Measurements from ENCODE around the gene CEND1.

The CEND1 gene

DNA sequence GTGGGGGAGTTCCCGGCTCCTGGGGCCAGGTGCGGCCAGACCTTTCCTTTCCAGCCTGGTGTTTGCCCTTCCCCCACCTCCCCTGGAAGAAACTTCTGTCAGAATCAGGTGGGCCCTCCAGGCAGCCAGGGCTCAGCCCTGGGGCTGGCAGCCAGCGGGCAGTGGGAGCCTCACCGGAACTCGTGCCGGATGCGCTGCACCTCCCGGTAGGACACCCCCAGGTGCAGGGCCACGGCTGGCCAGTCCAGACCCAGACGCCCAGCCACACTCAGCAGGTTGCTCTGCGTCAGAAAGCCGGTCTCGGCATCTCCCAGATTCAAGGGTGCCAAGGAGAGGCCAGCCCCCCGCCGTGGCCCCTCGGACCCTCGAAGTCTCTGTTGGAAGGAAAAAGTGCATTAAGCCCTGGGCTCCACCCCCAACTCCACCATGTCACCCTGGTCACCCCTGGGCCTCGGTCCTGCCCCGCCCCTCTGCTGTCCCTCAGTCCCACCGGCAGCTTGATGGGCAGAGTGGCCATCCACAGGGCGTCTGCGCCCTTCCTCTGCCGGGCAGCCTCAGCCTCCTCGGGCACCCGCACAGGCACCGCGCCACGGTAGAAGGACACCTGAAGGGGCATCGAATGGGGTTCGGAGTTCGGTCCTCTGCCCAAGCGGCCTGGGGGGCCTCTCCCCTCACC, 9.9 kb upstream of the CEND1 start:
- no peak overlapping the region for H3K27ac Mint-ChIP-seq
- no peaks in the 10 kb centered on the region for H3K27me3 Mint-ChIP-seq
- H3K4me3 Mint-ChIP-seq: no peak overlapping the region
- DNase-seq (ENCODE audit: low spot score in 2 of 2): no peak
- peaks cover 12% of the 10 kb centered on the region for H3K4me1 Mint-ChIP-seq
- H3K9me3 Mint-ChIP-seq: no peaks in the 10 kb centered on the region
- peaks cover 4% of the 10 kb centered on the region for H3K36me3 Mint-ChIP-seq
- no peak for ATAC-seq (ENCODE audit: low read depth)

DNA sequence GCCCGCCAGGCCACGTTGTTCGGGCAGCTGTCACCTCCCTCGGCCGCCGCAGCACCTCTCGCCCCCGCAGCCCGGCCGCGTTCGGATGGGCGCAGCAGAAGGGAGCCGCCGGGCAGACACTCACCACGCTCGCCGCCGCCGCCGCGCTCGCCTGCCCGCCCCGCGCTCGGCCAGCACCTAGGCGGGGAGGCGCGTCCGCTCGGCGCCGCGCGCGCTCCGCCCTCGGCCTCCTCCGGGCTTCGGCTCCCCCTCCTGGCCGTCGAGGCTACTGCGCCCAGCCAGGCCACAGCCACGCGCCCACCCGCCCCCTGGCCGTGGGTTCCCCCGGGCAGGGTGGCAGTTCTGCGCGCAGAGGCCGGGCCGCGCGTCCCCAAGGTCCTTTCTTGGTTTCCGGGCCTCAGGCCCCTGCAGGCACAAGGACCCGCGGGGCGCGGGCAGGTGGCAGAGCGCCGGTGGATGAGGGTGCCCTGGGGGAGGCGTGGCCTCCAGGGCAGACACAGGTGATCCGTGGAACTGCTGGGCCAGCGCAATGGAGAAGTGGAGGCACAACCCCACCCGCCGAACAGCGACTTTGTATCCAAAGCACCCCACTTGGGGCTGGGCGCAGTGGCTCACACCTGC, 8.3 kb upstream of the CEND1 start, which contains the start of gene SLC25A22:
Gene SLC25A22 (minus strand): TSS at position 189 of the 621 bp plus-strand sequence. CDS start 3,275 bp downstream, outside the sequence.
- no peaks in the 10 kb centered on the region for H3K9me3 Mint-ChIP-seq

DNA sequence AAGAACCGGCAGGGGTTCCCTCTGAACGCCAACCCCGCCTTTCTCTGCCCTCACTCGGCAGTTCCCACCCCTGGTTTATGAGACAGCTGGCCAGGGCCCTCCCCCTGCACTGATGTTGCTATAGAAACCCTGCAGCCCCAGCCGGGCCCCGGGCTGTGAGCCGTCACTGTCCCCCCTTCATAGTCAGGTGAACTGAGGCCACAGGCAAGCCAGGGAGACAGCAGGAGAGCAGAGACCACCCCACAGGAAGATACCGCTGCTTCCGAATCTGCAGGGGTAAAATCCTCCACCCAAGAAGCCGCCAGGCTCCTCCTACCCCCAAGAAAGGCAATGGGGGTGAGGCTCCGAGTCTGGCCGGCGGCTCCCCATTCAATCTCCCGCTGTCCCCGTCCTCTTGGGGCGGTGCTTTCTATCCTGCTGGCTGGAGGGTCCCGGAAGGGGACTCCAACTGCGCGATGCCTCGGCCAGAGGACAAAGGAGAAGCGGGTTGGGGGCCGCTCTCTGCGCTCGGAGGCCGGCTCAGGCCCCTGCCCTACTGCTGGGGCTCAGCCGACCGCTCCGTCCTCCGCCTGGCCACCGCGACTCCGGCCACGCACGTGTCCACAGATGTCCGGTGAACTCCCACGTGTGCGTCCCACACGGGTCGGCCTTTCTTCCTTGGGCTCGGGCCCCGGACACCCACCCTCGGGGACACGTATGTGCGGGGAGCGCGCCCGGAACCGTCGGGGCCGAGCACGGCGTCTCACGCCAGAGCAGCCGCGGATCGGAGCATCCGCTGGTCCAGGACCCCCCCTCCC, 7.6 kb upstream of the CEND1 start:
- Mint-ChIP-seq H3K9me3 (no peaks in the 10 kb centered on the region), H3K27me3 (no peaks in the 10 kb centered on the region), H3K4me1 (peaks cover 7% of the 10 kb centered on the region), H3K36me3 (peaks cover 7% of the 10 kb centered on the region), H3K27ac (peak overlapping the region; percentile 89), H3K4me3 (peak overlapping the region; percentile 98)
- peak; percentile 75 to 84 for DNase-seq (ENCODE audit: low spot score in 2 of 2)
- ATAC-seq (ENCODE audit: low read depth): peak; percentile 59

More for the DNA sequence above, 8.3 kb upstream of the CEND1 start, which contains the start of gene SLC25A22:
- Mint-ChIP-seq H3K36me3 (peaks cover 4% of the 10 kb centered on the region), H3K4me1 (peaks cover 7% of the 10 kb centered on the region), H3K4me3 (peak within 1 kb of the TSS; percentile 98), H3K27me3 (no peaks in the 10 kb centered on the region), H3K27ac (peak within 1 kb of the TSS; percentile 89)
- ATAC-seq (ENCODE audit: low read depth) (peak; percentile 66), DNase-seq (ENCODE audit: low spot score in 2 of 2) (peak; percentile 92 to 97)

GRCh38 chr11:796565-797295, 6.8 kb upstream of the CEND1 start:
- ATAC-seq (ENCODE audit: low read depth): no peak
- no peak for DNase-seq (ENCODE audit: low spot score in 2 of 2)
- Mint-ChIP-seq H3K4me1 (peaks cover 7% of the 10 kb centered on the region), H3K27me3 (no peaks in the 10 kb centered on the region), H3K27ac (peak overlapping the region; percentile 89), H3K4me3 (peak overlapping the region; percentile 98), H3K9me3 (no peaks in the 10 kb centered on the region), H3K36me3 (peaks cover 9% of the 10 kb centered on the region)

GRCh38 chr11:795634-796564, 6.0 kb upstream of the CEND1 start:
- no peaks in the 10 kb centered on the region for H3K9me3 Mint-ChIP-seq
- DNase-seq (ENCODE audit: low spot score in 2 of 2): peak; percentile 53 to 64
- H3K27me3 Mint-ChIP-seq: no peaks in the 10 kb centered on the region
- H3K4me1 Mint-ChIP-seq: peaks cover 7% of the 10 kb centered on the region
- ATAC-seq (ENCODE audit: low read depth): peak; percentile 47
- peak overlapping the region; percentile 89 for H3K27ac Mint-ChIP-seq
- peaks cover 10% of the 10 kb centered on the region for H3K36me3 Mint-ChIP-seq
- H3K4me3 Mint-ChIP-seq: peak overlapping the region; percentile 98

- no peak for DNase-seq (ENCODE audit: low spot score in 2 of 2)
- ATAC-seq (ENCODE audit: low read depth): no peak
- peak overlapping the region; percentile 98 for H3K4me3 Mint-ChIP-seq
- peaks cover 7% of the 10 kb centered on the region for H3K4me1 Mint-ChIP-seq
- H3K27ac Mint-ChIP-seq: no peak overlapping the region
- H3K27me3 Mint-ChIP-seq: no peaks in the 10 kb centered on the region
- H3K36me3 Mint-ChIP-seq: peaks cover 12% of the 10 kb centered on the region
- no peaks in the 10 kb centered on the region for H3K9me3 Mint-ChIP-seq
Measured at GRCh38 chr11:794766-795633, 5.1 kb upstream of the CEND1 start.

- ATAC-seq (ENCODE audit: low read depth) (no peak), DNase-seq (ENCODE audit: low spot score in 2 of 2) (no peak)
- Mint-ChIP-seq H3K4me3 (peak overlapping the region; percentile 27), H3K27me3 (no peaks in the 10 kb centered on the region), H3K27ac (no peak overlapping the region), H3K36me3 (peaks cover 12% of the 10 kb centered on the region), H3K9me3 (no peaks in the 10 kb centered on the region), H3K4me1 (peaks cover 7% of the 10 kb centered on the region)
Measured at GRCh38 chr11:794013-794765, 4.3 kb upstream of the CEND1 start.

- Mint-ChIP-seq H3K27me3 (peaks cover 2% of the 10 kb centered on the region), H3K4me1 (peaks cover 7% of the 10 kb centered on the region), H3K27ac (no peak overlapping the region), H3K4me3 (no peak overlapping the region), H3K36me3 (peaks cover 12% of the 10 kb centered on the region), H3K9me3 (no peaks in the 10 kb centered on the region)
- DNase-seq (ENCODE audit: low spot score in 2 of 2) (no peak), ATAC-seq (ENCODE audit: low read depth) (no peak)
Measured at GRCh38 chr11:793556-793955, 3.7 kb upstream of the CEND1 start.

- H3K27me3 Mint-ChIP-seq: peaks cover 2% of the 10 kb centered on the region
- DNase-seq (ENCODE audit: low spot score in 2 of 2) (no peak), ATAC-seq (ENCODE audit: low read depth) (no peak)
- no peak overlapping the region for H3K4me3 Mint-ChIP-seq
- H3K4me1 Mint-ChIP-seq: peaks cover 7% of the 10 kb centered on the region
- H3K9me3 Mint-ChIP-seq: no peaks in the 10 kb centered on the region
- peaks cover 12% of the 10 kb centered on the region for H3K36me3 Mint-ChIP-seq
- H3K27ac Mint-ChIP-seq: no peak overlapping the region
Measured at GRCh38 chr11:792873-793272, 3.0 kb upstream of the CEND1 start.

GRCh38 chr11:792535-792821, 2.6 kb upstream of the CEND1 start:
- Mint-ChIP-seq H3K36me3 (peaks cover 12% of the 10 kb centered on the region), H3K4me1 (peaks cover 7% of the 10 kb centered on the region), H3K4me3 (no peak overlapping the region), H3K9me3 (no peaks in the 10 kb centered on the region), H3K27ac (no peak overlapping the region), H3K27me3 (peaks cover 3% of the 10 kb centered on the region)
- ATAC-seq (ENCODE audit: low read depth) (no peak), DNase-seq (ENCODE audit: low spot score in 2 of 2) (no peak)

- Mint-ChIP-seq H3K27ac (no peak overlapping the region), H3K36me3 (peaks cover 12% of the 10 kb centered on the region), H3K4me3 (no peak overlapping the region), H3K27me3 (peaks cover 3% of the 10 kb centered on the region), H3K9me3 (no peaks in the 10 kb centered on the region), H3K4me1 (peaks cover 6% of the 10 kb centered on the region)
- DNase-seq (ENCODE audit: low spot score in 2 of 2) (no peak), ATAC-seq (ENCODE audit: low read depth) (no peak)
Measured at GRCh38 chr11:791658-792534, 2.0 kb upstream of the CEND1 start.

Measured in memory B cell (primary cell).